IMR-90 (cell line): ENCODE measurements around the gene CD300LB.

Experiments used
- CEBPB ChIP-seq: IDR thresholded peaks from 2 replicates; pipeline ENCODE4 v1.6.1; 2012; ENCODE audit warnings: low read depth, low read length, improper control_type of control experiment
- MXI1 ChIP-seq: IDR thresholded peaks from 2 replicates; pipeline ENCODE4 v1.6.1; 2012; ENCODE audit warnings: low read depth, mild to moderate bottlenecking, low read length, moderate library complexity, borderline replicate concordance
- POLR2A ChIP-seq: IDR thresholded peaks from 2 replicates; pipeline ENCODE4 v1.6.1; 2012; ENCODE audit warnings: mild to moderate bottlenecking, low read depth, low read length
- RAD21 ChIP-seq: IDR thresholded peaks from 2 replicates; pipeline ENCODE4 v1.6.1; 2012; ENCODE audit warnings: low read length, improper control_type of control experiment
- RCOR1 ChIP-seq: IDR thresholded peaks from 2 replicates; pipeline ENCODE4 v1.6.1; 2012; ENCODE audit warnings: mild to moderate bottlenecking, low read length, improper control_type of control experiment; ENCODE audit not compliant: insufficient replicate concordance
- RFX5 ChIP-seq: IDR thresholded peaks from 2 replicates; pipeline ENCODE4 v1.8.0; 2012; ENCODE audit warnings: low read depth, mild to moderate bottlenecking, low read length, moderate library complexity
- TF ChIP-seq, protein P1 (sequence below): conservative IDR thresholded peaks from 2 replicates; pipeline ENCODE4 v1.5.1; 2012; ENCODE audit warnings: mild to moderate bottlenecking, low read depth, low read length, improper control_type of control experiment
- TF ChIP-seq, protein P2 (sequence below): fragments of 150-350 bp; IDR thresholded peaks from 2 replicates; pipeline ENCODE4 v1.6.1; 2016; ENCODE audit warnings: low read depth, mild to moderate bottlenecking, low read length, moderate library complexity, borderline replicate concordance
- TF ChIP-seq, protein P3 (sequence below): fragments of 150-350 bp; IDR thresholded peaks from 2 replicates; pipeline ENCODE4 v1.6.1; 2017; ENCODE audit warnings: mild to moderate bottlenecking, antibody characterized with exemption, low read length, low read depth

DNA sequence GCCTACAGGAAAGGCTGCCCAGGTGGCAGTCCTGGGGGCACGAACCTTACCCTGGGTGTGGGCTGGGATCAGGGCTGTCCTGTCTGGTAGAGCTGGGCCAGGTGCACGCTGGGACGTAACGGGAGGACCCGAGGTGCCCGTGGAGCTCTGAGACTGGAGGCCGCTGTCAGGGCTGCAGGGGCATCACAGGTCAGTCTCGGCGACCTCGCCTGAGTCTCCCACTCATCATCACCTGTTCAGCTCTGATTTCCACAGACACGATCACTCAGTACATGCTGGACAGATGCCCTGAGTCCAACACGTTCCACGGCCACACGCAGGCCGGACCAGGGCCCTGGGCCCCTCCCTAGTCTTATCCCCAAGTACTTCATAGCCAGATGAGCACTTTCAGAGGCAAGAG is 19.3 kb upstream of the CD300LB start:
- TF ChIP-seq, protein P1, sequence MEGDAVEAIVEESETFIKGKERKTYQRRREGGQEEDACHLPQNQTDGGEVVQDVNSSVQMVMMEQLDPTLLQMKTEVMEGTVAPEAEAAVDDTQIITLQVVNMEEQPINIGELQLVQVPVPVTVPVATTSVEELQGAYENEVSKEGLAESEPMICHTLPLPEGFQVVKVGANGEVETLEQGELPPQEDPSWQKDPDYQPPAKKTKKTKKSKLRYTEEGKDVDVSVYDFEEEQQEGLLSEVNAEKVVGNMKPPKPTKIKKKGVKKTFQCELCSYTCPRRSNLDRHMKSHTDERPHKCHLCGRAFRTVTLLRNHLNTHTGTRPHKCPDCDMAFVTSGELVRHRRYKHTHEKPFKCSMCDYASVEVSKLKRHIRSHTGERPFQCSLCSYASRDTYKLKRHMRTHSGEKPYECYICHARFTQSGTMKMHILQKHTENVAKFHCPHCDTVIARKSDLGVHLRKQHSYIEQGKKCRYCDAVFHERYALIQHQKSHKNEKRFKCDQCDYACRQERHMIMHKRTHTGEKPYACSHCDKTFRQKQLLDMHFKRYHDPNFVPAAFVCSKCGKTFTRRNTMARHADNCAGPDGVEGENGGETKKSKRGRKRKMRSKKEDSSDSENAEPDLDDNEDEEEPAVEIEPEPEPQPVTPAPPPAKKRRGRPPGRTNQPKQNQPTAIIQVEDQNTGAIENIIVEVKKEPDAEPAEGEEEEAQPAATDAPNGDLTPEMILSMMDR = no peak
- TF ChIP-seq, protein P2, sequence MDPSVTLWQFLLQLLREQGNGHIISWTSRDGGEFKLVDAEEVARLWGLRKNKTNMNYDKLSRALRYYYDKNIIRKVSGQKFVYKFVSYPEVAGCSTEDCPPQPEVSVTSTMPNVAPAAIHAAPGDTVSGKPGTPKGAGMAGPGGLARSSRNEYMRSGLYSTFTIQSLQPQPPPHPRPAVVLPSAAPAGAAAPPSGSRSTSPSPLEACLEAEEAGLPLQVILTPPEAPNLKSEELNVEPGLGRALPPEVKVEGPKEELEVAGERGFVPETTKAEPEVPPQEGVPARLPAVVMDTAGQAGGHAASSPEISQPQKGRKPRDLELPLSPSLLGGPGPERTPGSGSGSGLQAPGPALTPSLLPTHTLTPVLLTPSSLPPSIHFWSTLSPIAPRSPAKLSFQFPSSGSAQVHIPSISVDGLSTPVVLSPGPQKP = no peak
- TF ChIP-seq, protein P3, sequence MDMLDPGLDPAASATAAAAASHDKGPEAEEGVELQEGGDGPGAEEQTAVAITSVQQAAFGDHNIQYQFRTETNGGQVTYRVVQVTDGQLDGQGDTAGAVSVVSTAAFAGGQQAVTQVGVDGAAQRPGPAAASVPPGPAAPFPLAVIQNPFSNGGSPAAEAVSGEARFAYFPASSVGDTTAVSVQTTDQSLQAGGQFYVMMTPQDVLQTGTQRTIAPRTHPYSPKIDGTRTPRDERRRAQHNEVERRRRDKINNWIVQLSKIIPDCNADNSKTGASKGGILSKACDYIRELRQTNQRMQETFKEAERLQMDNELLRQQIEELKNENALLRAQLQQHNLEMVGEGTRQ = no peak
- TF ChIP-seq RAD21 (no peak), CEBPB (no peak), RFX5 (no peak), MXI1 (no peak), POLR2A (no peak), RCOR1 (no peak)
